K562 (cell line): ENCODE measurements around the gene ZBTB48. TPM values are rescaled to one million over a fixed set of nuclear protein-coding genes. Genes with fewer than 3 reads are reported as not detected.

ENCODE experiments used
- CBX2 ChIP-seq: fragments of 200-600 bp; sonication (generic); IDR thresholded peaks from one replicate; pipeline ENCODE4 v1.6.1; 2012; ENCODE audit warnings: mild to moderate bottlenecking, low read length, inconsistent platforms; ENCODE audit not compliant: insufficient read depth, poor library complexity, severe bottlenecking
- CHAMP1 ChIP-seq: fragments of 450-650 bp; IDR thresholded peaks from 2 replicates; pipeline ENCODE4 v1.6.1; 2016; ENCODE audit warnings: mild to moderate bottlenecking
- ELF1 ChIP-seq: fragments of 200-800 bp; sonication (Bioruptor generic); IDR thresholded peaks from 2 replicates; pipeline ENCODE4 v1.6.1; 2016; ENCODE audit warnings: missing genetic modification characterization, missing compliant biosample characterization
- ETV1 ChIP-seq: fragments of 450-650 bp; conservative IDR thresholded peaks from 2 replicates; pipeline ENCODE4 v1.6.1; 2016; ENCODE audit warnings: missing genetic modification characterization, control low read depth, low read depth, missing compliant biosample characterization
- FOXA3 ChIP-seq, 2 experiments: fragments of 450-650 bp in 1 of 2; sonication (generic) in 1 of 2; formaldehyde crosslinking; IDR thresholded peaks in 1 of 2; conservative IDR thresholded peaks in 1 of 2; 2 replicates each; pipeline versions ENCODE4 v1.4.0 to v1.8.0; 2020 to 2022; ENCODE audit warnings: mild to moderate bottlenecking in 2 of 2, missing genetic modification reagents in 1 of 2
- FOXO4 ChIP-seq: fragments of 450-650 bp; formaldehyde crosslinking; IDR thresholded peaks from 2 replicates; pipeline ENCODE4 v1.4.0; 2020; ENCODE audit warnings: mild to moderate bottlenecking, moderate library complexity
- HDAC8 ChIP-seq: fragments of 450-650 bp; IDR thresholded peaks from 2 replicates; pipeline ENCODE4 v1.6.1; 2016; ENCODE audit warnings: mild to moderate bottlenecking, missing genetic modification characterization, moderate library complexity, missing compliant biosample characterization
- MLX ChIP-seq, 2 experiments: fragments of 450-650 bp in 1 of 2; sonication (generic) in 1 of 2; formaldehyde crosslinking; conservative IDR thresholded peaks; 2 replicates each; pipeline versions ENCODE4 v1.4.0 to v1.8.1; 2020 to 2022; ENCODE audit warnings: mild to moderate bottlenecking in 1 of 2, missing genetic modification reagents in 1 of 2
- MXI1 ChIP-seq: IDR thresholded peaks from 2 replicates; pipeline ENCODE4 v1.6.1; 2011; ENCODE audit warnings: low read depth, mild to moderate bottlenecking, improper control_type of control experiment, low read length
- NFRKB ChIP-seq: fragments of 450-650 bp; IDR thresholded peaks from 2 replicates; pipeline ENCODE4 v1.6.1; 2016; ENCODE audit warnings: low read depth
- RFX7 ChIP-seq: fragments of 250-450 bp; sonication (Bioruptor Pico); IDR thresholded peaks from 2 replicates; pipeline ENCODE4 v1.5.1; 2021; ENCODE audit warnings: mild to moderate bottlenecking
- TEAD2 ChIP-seq: fragments of 450-650 bp; IDR thresholded peaks from 2 replicates; pipeline ENCODE4 v1.6.1; 2016; ENCODE audit warnings: missing genetic modification characterization, control low read depth, missing compliant biosample characterization
- THAP7 ChIP-seq: fragments of 250-450 bp; sonication (Bioruptor Pico); IDR thresholded peaks from 2 replicates; pipeline ENCODE4 v1.5.0; 2021
- WHSC1 ChIP-seq: IDR thresholded peaks from one replicate; pipeline ENCODE4 v1.6.1; 2012; ENCODE audit warnings: low read length, control low read depth, inconsistent platforms
- ZBTB7A ChIP-seq: IDR thresholded peaks from 2 replicates; pipeline ENCODE4 v1.6.1; 2011; ENCODE audit warnings: low read depth, mild to moderate bottlenecking, low read length, moderate library complexity, borderline replicate concordance; ENCODE audit not compliant: control insufficient read depth
- ZKSCAN8 ChIP-seq: fragments of 200-800 bp; sonication (Bioruptor generic); IDR thresholded peaks from 2 replicates; pipeline ENCODE4 v1.6.1; 2016; ENCODE audit warnings: missing genetic modification characterization, missing compliant biosample characterization
- ZNF395 ChIP-seq: fragments of 200-800 bp; sonication (Bioruptor generic); IDR thresholded peaks from 2 replicates; pipeline ENCODE4 v1.6.1; 2017; ENCODE audit warnings: missing genetic modification characterization, missing compliant biosample characterization
- ZNF583 ChIP-seq: fragments of 250-450 bp; sonication (Bioruptor Pico); IDR thresholded peaks from 2 replicates; pipeline ENCODE4 v1.4.0; 2020
- ZNF695 ChIP-seq: fragments of 450-650 bp; formaldehyde crosslinking; IDR thresholded peaks from 2 replicates; pipeline ENCODE4 v1.4.0; 2020; ENCODE audit warnings: mild to moderate bottlenecking, moderate library complexity
- ZNF696 ChIP-seq: fragments of 250-450 bp; sonication (Bioruptor Pico); conservative IDR thresholded peaks from 2 replicates; pipeline ENCODE4 v1.4.0; 2020; ENCODE audit warnings: mild to moderate bottlenecking, moderate library complexity
- ZNF766 ChIP-seq: fragments of 200-800 bp; sonication (Bioruptor generic); conservative IDR thresholded peaks from 2 replicates; pipeline ENCODE4 v1.6.1; 2016; ENCODE audit warnings: missing genetic modification characterization, missing compliant biosample characterization
- polyA plus RNA-seq, 8 experiments: library from polyadenylated mRNA; depleted of rRNA in 4 of 8; stranded (reverse) in 5 of 8; unstranded in 3 of 8; fragments of >200 nt; fragmentation: Nextera tagmentation in 2 of 8; fragmentation: Illumina TruSeq in 1 of 8; extraction: Ambion mirVana in 2 of 8; extraction: Trizol in 1 of 8; gene quantifications; 2 replicates each; pipeline versions ENCODE4 v1.2.1 to v1.2.3, GENCODE V29; 2011 to 2014; ENCODE audit warnings: inconsistent platforms in 1 of 8, missing spikeins in 1 of 8
- total RNA-seq, 7 experiments: library from RNA; depleted of rRNA in 6 of 7; stranded (reverse); fragments of >200 nt in 6 of 7; fragmentation: Illumina TruSeq in 2 of 7; extraction: Trizol in 2 of 7; gene quantifications; 2 replicates each; pipeline versions ENCODE4 v1.2.1 to v1.2.3, GENCODE V29; 2011 to 2021; ENCODE audit warnings: low replicate concordance in 1 of 7

The ZBTB48 gene
- total and polyA plus RNA-seq, 9 of the 15 experiments (the other 6 are each of a cell fraction or from before 2014, with no cell fraction given): 1.9 to 66.9 (median 29.5) TPM

GRCh38 chr1:6603915-6604558 lies 24.2 kb downstream of the ZBTB48 start (continued):
- no peak; the same call in 1 of the 2 replicates for TF ChIP-seq FOXO4
- 0 out of 4 replicates have a peak, but pooled peaks have one; percentile 19 to 34 for TF ChIP-seq MLX (CRISPR knock-in tag; conservative IDR thresholded peaks at IDR 0.05)
- TF ChIP-seq ELF1: peak; percentile 96
- TF ChIP-seq CHAMP1: no peak
- peak; percentile 91 for TF ChIP-seq ZKSCAN8 (CRISPR knock-in tag)
- TF ChIP-seq ZNF766 (CRISPR knock-in tag): peak; percentile 89
- TF ChIP-seq RFX7 (CRISPR knock-in tag): peak; percentile 67; the same call in 1 of the 2 replicates
- peak; percentile 99 for TF ChIP-seq ZNF395
- peak; percentile 42 for TF ChIP-seq ZBTB7A
- no peak for TF ChIP-seq WHSC1
- peak; percentile 48 for TF ChIP-seq TEAD2 (tag)
- no peak for TF ChIP-seq ZNF695 (CRISPR knock-in tag)
- no peak for TF ChIP-seq CBX2
- peak; percentile 69; the same call in 1 of the 2 replicates for TF ChIP-seq THAP7
- TF ChIP-seq FOXA3 (CRISPR knock-in tag; conservative IDR thresholded peaks at IDR 0.05 in 1 of 2, IDR thresholded peaks at IDR 0.05 in 1 of 2): no peak; a peak in 1 of 4 replicates
- TF ChIP-seq ETV1 (tag): peak; percentile 55
- peak; percentile 91 for TF ChIP-seq HDAC8 (tag)
- TF ChIP-seq ZNF583 (CRISPR knock-in tag): no peak; the same call in 1 of the 2 replicates
- peak; percentile 78; the same call in 1 of the 2 replicates for TF ChIP-seq MXI1
- peak; percentile 98 for TF ChIP-seq NFRKB
- TF ChIP-seq ZNF696: no peak
